ENCODE measurements around the gene SPEF2.

SPEF2 gene

GRCh38 chr5:35617435-35618303 is at the start of gene SPEF2:
SPEF2 (plus strand) TSS chr5:35617863; CDS start chr5:35617998, 135 bp downstream.
- Mint-ChIP-seq H3K4me1 (ENCODE audit: low read depth) (peaks cover 29% of the 10 kb centered on the region), H3K36me3 (ENCODE audit: low read depth) (peaks cover 6% of the 10 kb centered on the region), H3K27me3 (no peaks in the 10 kb centered on the region), H3K27ac (peak within 1 kb of the TSS; percentile 76), H3K9me3 (peaks cover 29% of the 10 kb centered on the region), H3K4me3 (peak within 1 kb of the TSS; percentile 89)
- intact Hi-C loops (cut with micrococcal nuclease), result loop anchor here (1.0 kb wide), 1 partner anchor 309 kb away; no protein-coding TSS in a partner anchor

GRCh38 chr5:35575578-35575977 is 42.1 kb upstream of the SPEF2 start:
- Mint-ChIP-seq H3K4me3 (no peak overlapping the region), H3K27me3 (no peaks in the 10 kb centered on the region), H3K27ac (no peak overlapping the region), H3K9me3 (peaks cover 23% of the 10 kb centered on the region), H3K4me1 (ENCODE audit: low read depth) (no peaks in the 10 kb centered on the region), H3K36me3 (ENCODE audit: low read depth) (no peaks in the 10 kb centered on the region)
- intact Hi-C loops (cut with micrococcal nuclease), result no loop called here

GRCh38 chr5:35587419-35587818 is 30.2 kb upstream of the SPEF2 start:
- Mint-ChIP-seq H3K27me3 (no peaks in the 10 kb centered on the region), H3K36me3 (ENCODE audit: low read depth) (no peaks in the 10 kb centered on the region)
- intact Hi-C loops (cut with micrococcal nuclease), result no loop called here

GRCh38 chr5:35593338-35593737 is 24.3 kb upstream of the SPEF2 start:
- no peak overlapping the region for H3K27ac Mint-ChIP-seq
- no peaks in the 10 kb centered on the region for H3K36me3 Mint-ChIP-seq (ENCODE audit: low read depth)
- H3K9me3 Mint-ChIP-seq, result peaks cover 21% of the 10 kb centered on the region
- H3K27me3 Mint-ChIP-seq, result no peaks in the 10 kb centered on the region
- intact Hi-C loops (cut with micrococcal nuclease), result no loop called here
- H3K4me1 Mint-ChIP-seq (ENCODE audit: low read depth), result peaks cover 7% of the 10 kb centered on the region
- H3K4me3 Mint-ChIP-seq, result no peak overlapping the region

More at GRCh38 chr5:35587419-35587818, 30.2 kb upstream of the SPEF2 start:
- Mint-ChIP-seq H3K9me3 (peaks cover 2% of the 10 kb centered on the region), H3K4me1 (ENCODE audit: low read depth) (peaks cover 7% of the 10 kb centered on the region), H3K27ac (no peak overlapping the region), H3K4me3 (no peak overlapping the region)

DNA sequence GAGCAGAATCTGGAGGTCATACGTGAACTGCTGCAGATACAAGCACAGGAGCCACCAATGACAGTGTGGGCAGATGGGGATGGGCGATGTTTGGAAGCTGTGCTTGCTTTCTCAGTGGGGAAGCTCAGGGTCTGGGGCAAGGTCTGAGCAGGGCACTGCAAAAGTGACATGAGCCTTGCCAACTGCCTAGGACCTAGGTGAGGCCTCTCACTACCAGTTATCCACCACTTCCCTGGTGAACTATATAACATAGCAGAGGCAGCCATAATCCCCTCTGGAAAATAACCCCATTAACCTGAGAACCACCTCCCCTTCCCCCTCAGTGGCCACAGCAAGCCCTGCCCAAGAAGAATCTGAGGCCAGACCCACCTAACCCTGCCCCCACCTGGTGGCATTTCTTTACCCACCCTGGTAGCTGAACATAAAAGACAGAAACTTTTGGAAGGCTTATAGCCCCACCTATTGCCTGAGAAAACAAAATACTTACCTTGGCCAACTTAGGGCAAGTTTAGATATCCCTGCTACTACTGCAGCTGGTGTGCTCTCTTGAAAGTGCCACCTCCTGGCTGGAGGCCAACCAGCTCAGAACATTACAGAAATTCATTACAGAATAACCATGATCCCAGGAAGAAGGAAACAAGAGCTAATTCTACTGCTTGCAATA is 18.8 kb upstream of the SPEF2 start:
- no peaks in the 10 kb centered on the region for H3K36me3 Mint-ChIP-seq (ENCODE audit: low read depth)
- peaks cover 32% of the 10 kb centered on the region for H3K9me3 Mint-ChIP-seq
- H3K27me3 Mint-ChIP-seq, result no peaks in the 10 kb centered on the region
- H3K27ac Mint-ChIP-seq, result no peak overlapping the region
- intact Hi-C loops (cut with micrococcal nuclease), result loop anchor here (1.0 kb wide), 1 partner anchor 510 kb away; no protein-coding TSS in a partner anchor
- H3K4me1 Mint-ChIP-seq (ENCODE audit: low read depth), result no peaks in the 10 kb centered on the region
- no peak overlapping the region for H3K4me3 Mint-ChIP-seq

- Mint-ChIP-seq H3K36me3 (ENCODE audit: low read depth) (no peaks in the 10 kb centered on the region), H3K27me3 (no peaks in the 10 kb centered on the region)
- intact Hi-C loops (cut with micrococcal nuclease), result no loop called here
Measured at GRCh38 chr5:35600591-35600990, 17.1 kb upstream of the SPEF2 start.

DNA sequence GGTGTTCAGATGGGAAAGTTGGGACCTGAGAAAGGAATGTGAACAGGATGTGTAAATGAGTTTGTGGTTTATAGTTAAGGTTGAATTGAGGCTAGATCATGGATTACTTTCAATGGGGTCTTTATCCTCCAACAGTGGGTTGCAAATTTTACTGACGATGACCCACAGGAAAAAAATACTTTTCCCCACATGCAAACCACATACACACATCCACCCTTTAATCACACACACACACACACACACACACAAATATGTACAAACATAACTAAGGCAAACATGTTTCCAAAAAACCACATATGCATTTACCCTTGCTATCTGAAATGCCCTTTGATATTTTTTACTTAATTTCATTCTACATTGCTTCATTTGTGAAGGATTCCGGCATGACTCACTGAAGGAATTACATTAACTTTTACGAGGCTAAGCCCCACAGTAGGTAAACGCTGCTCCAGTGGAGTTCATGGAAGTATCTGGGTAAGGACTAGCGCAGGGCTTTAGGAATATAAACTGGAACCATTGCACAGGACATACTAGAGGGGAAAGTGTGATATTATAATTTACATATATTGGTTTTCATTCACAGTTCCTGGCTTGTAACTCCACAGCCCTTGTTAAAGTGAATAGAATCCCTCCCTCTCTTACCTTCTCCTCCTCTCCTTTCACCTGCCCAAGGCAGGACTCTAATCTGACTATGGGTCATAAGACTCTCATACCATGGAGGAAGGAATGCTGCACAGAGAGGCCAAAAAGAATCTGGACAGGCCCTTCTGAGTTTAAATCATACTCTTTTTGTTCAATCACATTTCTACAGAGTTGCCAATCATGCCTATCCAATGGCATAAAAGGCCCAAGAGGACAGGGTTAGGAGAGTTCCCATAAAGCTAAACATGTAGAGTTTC is 8.5 kb upstream of the SPEF2 start:
- Mint-ChIP-seq H3K4me1 (ENCODE audit: low read depth) (no peaks in the 10 kb centered on the region), H3K9me3 (peaks cover 30% of the 10 kb centered on the region), H3K27ac (no peak overlapping the region), H3K36me3 (ENCODE audit: low read depth) (no peaks in the 10 kb centered on the region), H3K4me3 (no peak overlapping the region), H3K27me3 (no peaks in the 10 kb centered on the region)
- intact Hi-C loops (cut with micrococcal nuclease), result no loop called here

More at GRCh38 chr5:35600591-35600990, 17.1 kb upstream of the SPEF2 start:
- H3K4me1 Mint-ChIP-seq (ENCODE audit: low read depth), result no peaks in the 10 kb centered on the region
- no peak overlapping the region for H3K27ac Mint-ChIP-seq
- no peak overlapping the region for H3K4me3 Mint-ChIP-seq
- peaks cover 31% of the 10 kb centered on the region for H3K9me3 Mint-ChIP-seq

DNA sequence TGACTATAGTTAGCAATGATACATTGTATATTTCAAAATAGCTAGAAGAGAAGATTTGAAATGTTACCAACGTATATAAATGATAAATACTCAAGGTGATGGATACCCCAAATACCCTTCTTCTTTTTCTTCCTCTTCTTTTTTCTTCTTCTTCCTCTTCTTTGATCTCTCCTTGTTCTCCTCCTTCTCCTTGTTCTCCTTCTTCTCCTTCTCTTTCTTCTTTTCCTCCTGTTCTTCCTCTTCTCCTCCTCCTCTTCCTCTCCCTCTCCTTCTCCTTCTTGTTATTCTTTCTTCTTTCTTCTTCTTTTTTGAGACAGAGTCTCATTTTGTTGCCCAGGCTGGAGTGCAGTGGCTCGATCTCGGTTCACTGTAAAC is 616 bp upstream of the SPEF2 start:
- H3K27me3 Mint-ChIP-seq, result no peaks in the 10 kb centered on the region
- peaks cover 29% of the 10 kb centered on the region for H3K4me1 Mint-ChIP-seq (ENCODE audit: low read depth)
- H3K27ac Mint-ChIP-seq, result peak overlapping the region; percentile 76
- intact Hi-C loops (cut with micrococcal nuclease), result loop anchor here (1.0 kb wide), 1 partner anchor 309 kb away; no protein-coding TSS in a partner anchor
- peaks cover 6% of the 10 kb centered on the region for H3K36me3 Mint-ChIP-seq (ENCODE audit: low read depth)
- peak overlapping the region; percentile 89 for H3K4me3 Mint-ChIP-seq
- peaks cover 29% of the 10 kb centered on the region for H3K9me3 Mint-ChIP-seq

- intact Hi-C loops (cut with micrococcal nuclease), result no loop called here
- Mint-ChIP-seq H3K9me3 (peaks cover 26% of the 10 kb centered on the region), H3K36me3 (ENCODE audit: low read depth) (peaks cover 6% of the 10 kb centered on the region), H3K4me3 (peak overlapping the region; percentile 89), H3K27me3 (no peaks in the 10 kb centered on the region), H3K27ac (peak overlapping the region; percentile 76), H3K4me1 (ENCODE audit: low read depth) (peaks cover 32% of the 10 kb centered on the region)
Measured at GRCh38 chr5:35618304-35618636, 607 bp downstream of the SPEF2 start.

- no peaks in the 10 kb centered on the region for H3K27me3 Mint-ChIP-seq
- H3K27ac Mint-ChIP-seq, result peak overlapping the region; percentile 76
- peaks cover 21% of the 10 kb centered on the region for H3K9me3 Mint-ChIP-seq
- peaks cover 6% of the 10 kb centered on the region for H3K36me3 Mint-ChIP-seq (ENCODE audit: low read depth)
- peaks cover 32% of the 10 kb centered on the region for H3K4me1 Mint-ChIP-seq (ENCODE audit: low read depth)
- peak overlapping the region; percentile 4 for H3K4me3 Mint-ChIP-seq
- intact Hi-C loops (cut with micrococcal nuclease), result no loop called here
Measured at GRCh38 chr5:35618781-35619180, 1.1 kb downstream of the SPEF2 start.

GRCh38 chr5:35622974-35623373 is 5.3 kb downstream of the SPEF2 start:
- H3K36me3 Mint-ChIP-seq (ENCODE audit: low read depth), result peaks cover 1% of the 10 kb centered on the region
- H3K27me3 Mint-ChIP-seq, result no peaks in the 10 kb centered on the region
- H3K9me3 Mint-ChIP-seq, result no peaks in the 10 kb centered on the region
- H3K4me3 Mint-ChIP-seq, result no peak overlapping the region
- no peak overlapping the region for H3K27ac Mint-ChIP-seq
- H3K4me1 Mint-ChIP-seq (ENCODE audit: low read depth), result peaks cover 36% of the 10 kb centered on the region
- intact Hi-C loops (cut with micrococcal nuclease), result no loop called here

GRCh38 chr5:35623991-35624390 is 6.3 kb downstream of the SPEF2 start:
- no peak overlapping the region for H3K4me3 Mint-ChIP-seq
- intact Hi-C loops (cut with micrococcal nuclease), result no loop called here
- H3K27me3 Mint-ChIP-seq, result no peaks in the 10 kb centered on the region
- H3K9me3 Mint-ChIP-seq, result no peaks in the 10 kb centered on the region
- H3K27ac Mint-ChIP-seq, result no peak overlapping the region
- H3K36me3 Mint-ChIP-seq (ENCODE audit: low read depth), result no peaks in the 10 kb centered on the region
- peaks cover 26% of the 10 kb centered on the region for H3K4me1 Mint-ChIP-seq (ENCODE audit: low read depth)

GRCh38 chr5:35626108-35626507 is 8.4 kb downstream of the SPEF2 start:
- Mint-ChIP-seq H3K36me3 (ENCODE audit: low read depth) (peaks cover 15% of the 10 kb centered on the region), H3K27me3 (no peaks in the 10 kb centered on the region), H3K27ac (no peak overlapping the region), H3K4me3 (no peak overlapping the region), H3K4me1 (ENCODE audit: low read depth) (peaks cover 17% of the 10 kb centered on the region), H3K9me3 (peaks cover 6% of the 10 kb centered on the region)
- intact Hi-C loops (cut with micrococcal nuclease), result no loop called here
